SH-SY5Y (cell line): Measurements from ENCODE around the gene RYR3.

Experiments
- GATA2 ChIP-seq: IDR thresholded peaks from 2 replicates; pipeline ENCODE4 v1.6.1; 2011; ENCODE audit warnings: mild to moderate bottlenecking, low read depth, low read length
- GATA3 ChIP-seq: IDR thresholded peaks from 2 replicates; pipeline ENCODE4 v1.6.1; 2011; ENCODE audit warnings: low read depth, mild to moderate bottlenecking, low read length, moderate library complexity

DNA sequence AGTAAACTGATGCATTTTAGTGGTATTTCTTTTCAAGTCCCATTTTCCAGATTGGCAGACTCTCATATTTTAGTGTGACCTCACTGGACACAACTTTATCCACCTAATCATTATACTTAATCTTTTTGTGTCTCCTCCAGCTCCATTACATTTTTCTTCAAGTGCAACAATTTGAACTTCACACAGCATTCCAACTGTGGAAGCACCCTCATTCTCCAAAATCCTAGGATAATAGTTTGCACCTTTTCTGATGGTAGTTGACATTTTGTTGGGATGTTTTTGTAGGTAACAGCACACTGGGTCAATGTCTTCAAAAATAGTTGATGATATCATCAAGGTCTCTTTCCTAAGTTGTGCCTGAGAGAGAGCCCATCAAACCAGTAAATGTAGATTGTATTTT, 123.1 kb downstream of the RYR3 start:
- no peak for TF ChIP-seq GATA2
- no peak for TF ChIP-seq GATA3
